ENCODE results near the gene PCDHB11. TPM values are rescaled to one million over a fixed set of nuclear protein-coding genes. Genes with fewer than 3 reads are reported as not detected.
"Not testable (repeated sequence)": the region's sequence is repeated elsewhere in the genome, so short reads cannot be mapped to it uniquely, and the experiment has no call there.

PCDHB11 gene
- total and polyA plus RNA-seq, 4 donors = 2.9 to 15.3 (median 6.4) TPM

DNA sequence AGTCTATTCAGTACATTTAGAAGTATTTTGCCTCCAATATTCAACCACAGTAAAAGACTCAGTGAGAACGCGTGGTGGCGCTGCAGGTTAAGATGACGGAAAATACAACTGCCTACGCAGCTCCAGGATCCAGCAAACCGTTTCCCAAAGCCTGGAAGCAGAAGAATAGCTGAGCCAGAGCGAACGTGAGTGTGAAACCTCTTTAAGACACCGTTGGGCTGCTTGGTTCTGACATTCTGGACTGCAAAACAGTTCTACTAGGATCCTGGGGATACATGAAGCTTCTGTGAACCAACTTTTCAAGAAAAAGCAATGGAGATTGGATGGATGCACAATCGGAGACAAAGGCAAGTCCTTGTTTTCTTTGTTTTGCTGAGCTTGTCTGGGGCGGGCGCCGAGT lies 17.2 kb upstream of the PCDHB11 start, which contains the start of gene PCDHB16:
TSS of gene PCDHB16 (plus strand) at position 140 of the 400 bp plus-strand sequence. CDS start at position 313, 173 bp downstream.
- Histone ChIP-seq H3K27ac (ENCODE audit: low read depth in 1 of 2, low read length in 2 of 2) (no peak within 1 kb of the TSS), H3K9me3 (ENCODE audit: control insufficient read depth, low read length) (peaks cover 26% of the 10 kb centered on the region), H3K4me3 (ENCODE audit: low read length in 2 of 2) (peak within 1 kb of the TSS in 1 of 2 donors; percentile 6), H3K4me1 (ENCODE audit: control insufficient read depth in 1 of 2, insufficient read depth in 2 of 2, low read length in 2 of 2) (no peaks in the 10 kb centered on the region), H3K27me3 (ENCODE audit: control insufficient read depth in 1 of 2, insufficient read depth in 2 of 2, low read length in 1 of 2) (no peaks in the 10 kb centered on the region), H3K36me3 (ENCODE audit: control insufficient read depth in 1 of 2, insufficient read depth in 2 of 2, low read length in 1 of 2) (no peaks in the 10 kb centered on the region)
- intact Hi-C loops (cut with DNase I) = no loop called here
- DNase-seq (no peak), ATAC-seq (ENCODE audit: low FRiP score) (no peak)
- 4 to 10% methylated on average over 13 of the region's 13 CpGs for WGBS, 2 donors

DNA sequence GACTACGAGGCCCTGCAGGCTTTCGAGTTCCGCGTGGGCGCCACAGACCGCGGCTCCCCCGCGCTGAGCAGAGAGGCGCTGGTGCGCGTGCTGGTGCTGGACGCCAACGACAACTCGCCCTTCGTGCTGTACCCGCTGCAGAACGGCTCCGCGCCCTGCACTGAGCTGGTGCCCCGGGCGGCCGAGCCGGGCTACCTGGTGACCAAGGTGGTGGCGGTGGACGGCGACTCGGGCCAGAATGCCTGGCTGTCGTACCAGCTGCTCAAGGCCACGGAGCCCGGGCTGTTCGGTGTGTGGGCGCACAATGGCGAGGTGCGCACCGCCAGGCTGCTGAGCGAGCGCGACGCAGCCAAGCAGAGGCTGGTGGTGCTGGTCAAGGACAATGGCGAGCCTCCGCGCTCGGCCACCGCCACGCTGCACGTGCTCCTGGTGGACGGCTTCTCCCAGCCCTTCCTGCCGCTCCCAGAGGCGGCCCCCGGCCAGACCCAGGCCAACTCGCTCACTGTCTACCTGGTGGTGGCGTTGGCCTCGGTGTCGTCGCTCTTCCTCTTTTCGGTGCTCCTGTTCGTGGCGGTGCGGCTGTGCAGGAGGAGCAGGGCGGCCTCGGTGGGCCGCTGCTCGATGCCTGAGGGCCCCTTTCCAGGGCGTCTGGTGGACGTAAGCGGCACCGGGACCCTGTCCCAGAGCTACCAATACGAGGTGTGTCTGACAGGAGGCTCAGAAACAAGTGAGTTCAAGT lies 15.1 kb upstream of the PCDHB11 start:
- intact Hi-C loops (cut with DNase I) = not testable (repeated sequence)
- 28 to 31% methylated on average over 21 to 60 of the region's 69 CpGs for WGBS, 2 donors

GRCh38 chr5:141186897-141187512 lies 12.4 kb upstream of the PCDHB11 start, which contains the start of gene PCDHB9:
TSS of gene PCDHB9 (plus strand) at chr5:141187161. CDS start at chr5:141187319, 158 bp downstream.
- peaks cover 21% of the 10 kb centered on the region for H3K9me3 ChIP-seq (ENCODE audit: control insufficient read depth, low read length)
- no peak within 1 kb of the TSS for H3K27ac ChIP-seq (ENCODE audit: low read depth in 1 of 2, low read length in 2 of 2)
- WGBS, 2 donors = 15 to 19% methylated on average over 9 of the region's 9 CpGs
- intact Hi-C loops (cut with DNase I) = no loop called here
- H3K36me3 ChIP-seq (ENCODE audit: control insufficient read depth in 1 of 2, insufficient read depth in 2 of 2, low read length in 1 of 2) = no peaks in the 10 kb centered on the region
- no peak for DNase-seq
- H3K4me1 ChIP-seq (ENCODE audit: control insufficient read depth in 1 of 2, insufficient read depth in 2 of 2, low read length in 2 of 2) = no peaks in the 10 kb centered on the region
- no peaks in the 10 kb centered on the region for H3K27me3 ChIP-seq (ENCODE audit: control insufficient read depth in 1 of 2, insufficient read depth in 2 of 2, low read length in 1 of 2)
- no peak within 1 kb of the TSS for H3K4me3 ChIP-seq (ENCODE audit: low read length in 2 of 2)
- ATAC-seq (ENCODE audit: low FRiP score) = no peak

More for the DNA sequence above, 15.1 kb upstream of the PCDHB11 start:
- ATAC-seq (ENCODE audit: low FRiP score); H3K27me3 ChIP-seq (ENCODE audit: control insufficient read depth in 1 of 2, insufficient read depth in 2 of 2, low read length in 1 of 2); DNase-seq; H3K36me3 ChIP-seq (ENCODE audit: control insufficient read depth in 1 of 2, insufficient read depth in 2 of 2, low read length in 1 of 2); H3K4me3 ChIP-seq (ENCODE audit: low read length in 2 of 2); H3K4me1 ChIP-seq (ENCODE audit: control insufficient read depth in 1 of 2, insufficient read depth in 2 of 2, low read length in 2 of 2); H3K27ac ChIP-seq (ENCODE audit: low read depth in 1 of 2, low read length in 2 of 2): not testable (repeated sequence)
- peaks cover 25% of the 10 kb centered on the region for H3K9me3 ChIP-seq (ENCODE audit: control insufficient read depth, low read length)

DNA sequence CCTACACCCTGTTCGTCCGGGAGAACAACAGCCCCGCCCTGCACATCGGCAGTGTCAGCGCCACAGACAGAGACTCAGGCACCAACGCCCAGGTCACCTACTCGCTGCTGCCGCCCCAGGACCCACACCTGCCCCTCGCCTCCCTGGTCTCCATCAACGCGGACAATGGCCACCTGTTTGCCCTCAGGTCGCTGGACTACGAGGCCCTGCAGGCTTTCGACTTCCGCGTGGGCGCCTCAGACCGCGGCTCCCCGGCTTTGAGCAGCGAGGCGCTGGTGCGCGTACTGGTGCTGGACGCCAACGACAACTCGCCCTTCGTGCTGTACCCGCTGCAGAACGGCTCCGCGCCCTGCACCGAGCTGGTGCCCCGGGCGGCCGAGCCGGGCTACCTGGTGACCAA lies 10.7 kb upstream of the PCDHB11 start:
- H3K36me3 ChIP-seq (ENCODE audit: control insufficient read depth in 1 of 2, insufficient read depth in 2 of 2, low read length in 1 of 2); H3K27ac ChIP-seq (ENCODE audit: low read depth in 1 of 2, low read length in 2 of 2); DNase-seq; H3K27me3 ChIP-seq (ENCODE audit: control insufficient read depth in 1 of 2, insufficient read depth in 2 of 2, low read length in 1 of 2); H3K4me3 ChIP-seq (ENCODE audit: low read length in 2 of 2); intact Hi-C loops (cut with DNase I); H3K4me1 ChIP-seq (ENCODE audit: control insufficient read depth in 1 of 2, insufficient read depth in 2 of 2, low read length in 2 of 2); ATAC-seq (ENCODE audit: low FRiP score): not testable (repeated sequence)
- H3K9me3 ChIP-seq (ENCODE audit: control insufficient read depth, low read length) = peaks cover 19% of the 10 kb centered on the region
- 22 to 32% methylated on average over 16 to 34 of the region's 37 CpGs for WGBS, 2 donors

DNA sequence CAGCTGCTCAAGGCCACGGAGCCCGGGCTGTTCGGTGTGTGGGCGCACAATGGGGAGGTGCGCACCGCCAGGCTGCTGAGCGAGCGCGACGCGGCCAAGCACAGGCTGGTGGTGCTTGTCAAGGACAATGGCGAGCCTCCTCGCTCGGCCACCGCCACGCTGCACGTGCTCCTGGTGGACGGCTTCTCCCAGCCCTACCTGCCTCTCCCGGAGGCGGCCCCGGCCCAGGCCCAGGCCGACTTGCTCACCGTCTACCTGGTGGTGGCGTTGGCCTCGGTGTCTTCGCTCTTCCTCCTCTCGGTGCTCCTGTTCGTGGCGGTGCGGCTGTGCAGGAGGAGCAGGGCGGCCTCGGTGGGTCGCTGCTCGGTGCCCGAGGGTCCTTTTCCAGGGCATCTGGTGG lies 10.3 kb upstream of the PCDHB11 start:
- H3K27me3 ChIP-seq (ENCODE audit: control insufficient read depth in 1 of 2, insufficient read depth in 2 of 2, low read length in 1 of 2); H3K36me3 ChIP-seq (ENCODE audit: control insufficient read depth in 1 of 2, insufficient read depth in 2 of 2, low read length in 1 of 2); intact Hi-C loops (cut with DNase I); H3K4me3 ChIP-seq (ENCODE audit: low read length in 2 of 2); H3K4me1 ChIP-seq (ENCODE audit: control insufficient read depth in 1 of 2, insufficient read depth in 2 of 2, low read length in 2 of 2); DNase-seq; ATAC-seq (ENCODE audit: low FRiP score); H3K27ac ChIP-seq (ENCODE audit: low read depth in 1 of 2, low read length in 2 of 2): not testable (repeated sequence)
- H3K9me3 ChIP-seq (ENCODE audit: control insufficient read depth, low read length) = peaks cover 18% of the 10 kb centered on the region
- WGBS, 2 donors = 14 to 29% methylated on average over 10 to 34 of the region's 35 CpGs

GRCh38 chr5:141192110-141192725 lies 7.2 kb upstream of the PCDHB11 start, which contains the start of gene PCDHB10:
TSS of gene PCDHB10 (plus strand) at chr5:141192353. CDS start at chr5:141192553, 200 bp downstream.
- Histone ChIP-seq H3K4me1 (ENCODE audit: control insufficient read depth in 1 of 2, insufficient read depth in 2 of 2, low read length in 2 of 2) (no peaks in the 10 kb centered on the region), H3K36me3 (ENCODE audit: control insufficient read depth in 1 of 2, insufficient read depth in 2 of 2, low read length in 1 of 2) (no peaks in the 10 kb centered on the region), H3K9me3 (ENCODE audit: control insufficient read depth, low read length) (peaks cover 12% of the 10 kb centered on the region), H3K27me3 (ENCODE audit: control insufficient read depth in 1 of 2, insufficient read depth in 2 of 2, low read length in 1 of 2) (no peaks in the 10 kb centered on the region), H3K4me3 (ENCODE audit: low read length in 2 of 2) (no peak within 1 kb of the TSS), H3K27ac (ENCODE audit: low read depth in 1 of 2, low read length in 2 of 2) (no peak within 1 kb of the TSS)
- no peak for ATAC-seq (ENCODE audit: low FRiP score)
- 6 to 7% methylated on average over 10 of the region's 10 CpGs for WGBS, 2 donors
- intact Hi-C loops (cut with DNase I) = no loop called here
- DNase-seq = no peak

DNA sequence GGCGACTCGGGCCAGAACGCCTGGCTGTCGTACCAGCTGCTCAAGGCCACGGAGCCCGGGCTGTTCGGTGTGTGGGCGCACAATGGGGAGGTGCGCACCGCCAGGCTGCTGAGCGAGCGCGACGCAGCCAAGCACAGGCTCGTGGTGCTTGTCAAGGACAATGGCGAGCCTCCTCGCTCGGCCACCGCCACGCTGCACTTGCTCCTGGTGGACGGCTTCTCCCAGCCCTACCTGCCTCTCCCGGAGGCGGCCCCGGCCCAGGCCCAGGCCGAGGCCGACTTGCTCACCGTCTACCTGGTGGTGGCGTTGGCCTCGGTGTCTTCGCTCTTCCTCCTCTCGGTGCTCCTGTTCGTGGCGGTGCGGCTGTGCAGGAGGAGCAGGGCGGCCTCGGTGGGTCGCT lies 5.1 kb upstream of the PCDHB11 start:
- ATAC-seq (ENCODE audit: low FRiP score); H3K27me3 ChIP-seq (ENCODE audit: control insufficient read depth in 1 of 2, insufficient read depth in 2 of 2, low read length in 1 of 2); H3K4me1 ChIP-seq (ENCODE audit: control insufficient read depth in 1 of 2, insufficient read depth in 2 of 2, low read length in 2 of 2); H3K36me3 ChIP-seq (ENCODE audit: control insufficient read depth in 1 of 2, insufficient read depth in 2 of 2, low read length in 1 of 2); DNase-seq; intact Hi-C loops (cut with DNase I); H3K4me3 ChIP-seq (ENCODE audit: low read length in 2 of 2); H3K27ac ChIP-seq (ENCODE audit: low read depth in 1 of 2, low read length in 2 of 2); H3K9me3 ChIP-seq (ENCODE audit: control insufficient read depth, low read length): not testable (repeated sequence)
- 8 to 27% methylated on average over 13 to 33 of the region's 37 CpGs for WGBS, 2 donors

GRCh38 chr5:141196363-141196762 lies 3.1 kb upstream of the PCDHB11 start:
- Histone ChIP-seq H3K9me3 (ENCODE audit: control insufficient read depth, low read length) (peaks cover 20% of the 10 kb centered on the region), H3K4me1 (ENCODE audit: control insufficient read depth in 1 of 2, insufficient read depth in 2 of 2, low read length in 2 of 2) (no peaks in the 10 kb centered on the region), H3K27me3 (ENCODE audit: control insufficient read depth in 1 of 2, insufficient read depth in 2 of 2, low read length in 1 of 2) (no peaks in the 10 kb centered on the region), H3K27ac (ENCODE audit: low read depth in 1 of 2, low read length in 2 of 2) (no peak overlapping the region), H3K36me3 (ENCODE audit: control insufficient read depth in 1 of 2, insufficient read depth in 2 of 2, low read length in 1 of 2) (no peaks in the 10 kb centered on the region), H3K4me3 (ENCODE audit: low read length in 2 of 2) (no peak overlapping the region)
- DNase-seq = no peak
- ATAC-seq (ENCODE audit: low FRiP score) = no peak
- intact Hi-C loops (cut with DNase I) = no loop called here
- 35 to 38% methylated on average over 3 of the region's 3 CpGs for WGBS, 2 donors
